ENCODE measurements around the gene GNA14.

- TF ChIP-seq CTCF (IDR thresholded peaks at IDR 0.05 in 2 of 3, conservative IDR thresholded peaks at IDR 0.05 in 1 of 3; ENCODE audit: borderline replicate concordance in 1 of 3, insufficient read depth in 1 of 3, low read depth in 2 of 3, low read length in 2 of 3) (no peak), ZFX (IDR thresholded peaks at IDR 0.05) (no peak), POLR2A (IDR thresholded peaks at IDR 0.05; ENCODE audit: borderline replicate concordance, extremely low read depth, insufficient read depth, insufficient read length) (no peak), RAD21 (IDR thresholded peaks at IDR 0.05; ENCODE audit: low read depth) (no peak), MAX (IDR thresholded peaks at IDR 0.05) (no peak), EZH2phosphoT487 (IDR thresholded peaks at IDR 0.05; ENCODE audit: borderline replicate concordance) (no peak), ZBTB33 (IDR thresholded peaks at IDR 0.05; ENCODE audit: extremely low read depth, insufficient replicate concordance, low read length) (no peak)
These were observed 209.5 kb downstream of the GNA14 start for GRCh38 chr9:77438653-77439052.
